Fibroblast of mammary gland (primary cell): ENCODE data around the gene DLG1.

Experiments
- DNase-seq: peaks from one replicate; pipeline ENCODE4 v3.0.0-alpha.2; 2010; ENCODE audit warnings: low read depth
- H3K4me3 ChIP-seq: 2 replicates; pipeline ENCODE4 v1.5.1; 2011; ENCODE audit warnings: low read depth, mild to moderate bottlenecking, low read length, moderate library complexity; ENCODE audit not compliant: control insufficient read depth
- TF ChIP-seq, protein P1 (sequence below): conservative IDR thresholded peaks from 2 replicates; pipeline ENCODE4 v1.5.1; 2011; ENCODE audit warnings: low read depth, low read length, inconsistent platforms; ENCODE audit not compliant: control insufficient read depth, insufficient read depth

The DLG1 gene

GRCh38 chr3:197293605-197294237 is 4.7 kb downstream of the DLG1 start:
- TF ChIP-seq, protein P1, sequence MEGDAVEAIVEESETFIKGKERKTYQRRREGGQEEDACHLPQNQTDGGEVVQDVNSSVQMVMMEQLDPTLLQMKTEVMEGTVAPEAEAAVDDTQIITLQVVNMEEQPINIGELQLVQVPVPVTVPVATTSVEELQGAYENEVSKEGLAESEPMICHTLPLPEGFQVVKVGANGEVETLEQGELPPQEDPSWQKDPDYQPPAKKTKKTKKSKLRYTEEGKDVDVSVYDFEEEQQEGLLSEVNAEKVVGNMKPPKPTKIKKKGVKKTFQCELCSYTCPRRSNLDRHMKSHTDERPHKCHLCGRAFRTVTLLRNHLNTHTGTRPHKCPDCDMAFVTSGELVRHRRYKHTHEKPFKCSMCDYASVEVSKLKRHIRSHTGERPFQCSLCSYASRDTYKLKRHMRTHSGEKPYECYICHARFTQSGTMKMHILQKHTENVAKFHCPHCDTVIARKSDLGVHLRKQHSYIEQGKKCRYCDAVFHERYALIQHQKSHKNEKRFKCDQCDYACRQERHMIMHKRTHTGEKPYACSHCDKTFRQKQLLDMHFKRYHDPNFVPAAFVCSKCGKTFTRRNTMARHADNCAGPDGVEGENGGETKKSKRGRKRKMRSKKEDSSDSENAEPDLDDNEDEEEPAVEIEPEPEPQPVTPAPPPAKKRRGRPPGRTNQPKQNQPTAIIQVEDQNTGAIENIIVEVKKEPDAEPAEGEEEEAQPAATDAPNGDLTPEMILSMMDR, result no peak
- H3K4me3 ChIP-seq, result no peak overlapping the region

GRCh38 chr3:197292648-197293047 is 5.8 kb downstream of the DLG1 start:
- no peak for DNase-seq
- TF ChIP-seq, protein P1, result no peak
- H3K4me3 ChIP-seq, result no peak overlapping the region

More at GRCh38 chr3:197293605-197294237, 4.7 kb downstream of the DLG1 start:
- DNase-seq, result no peak

DNA sequence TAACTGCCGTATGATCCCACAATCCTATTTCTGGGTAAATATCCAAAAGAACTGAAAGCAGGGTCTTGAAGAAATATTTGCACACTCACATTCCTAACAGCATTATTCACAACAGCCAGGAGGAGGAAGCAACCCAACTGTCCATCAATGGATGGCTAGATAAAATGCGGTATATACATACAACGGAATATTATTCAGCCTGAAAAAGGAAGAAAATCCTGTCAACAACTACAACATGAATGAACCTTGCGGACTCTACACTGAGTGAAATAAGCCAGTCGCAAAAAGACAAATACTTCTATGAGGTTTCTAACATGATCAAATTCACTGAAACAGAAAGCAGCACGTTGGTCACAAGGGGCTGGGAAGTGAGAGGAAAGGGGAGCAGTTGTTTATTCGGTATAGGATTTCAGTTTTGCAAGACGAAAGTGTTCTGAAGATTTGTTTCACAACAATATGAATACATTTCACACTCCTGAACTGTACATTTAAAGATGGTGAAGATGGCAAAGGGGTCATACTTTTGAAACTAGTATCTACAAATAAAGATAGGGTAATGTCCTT is 6.2 kb downstream of the DLG1 start:
- DNase-seq, result no peak
- TF ChIP-seq, protein P1, result no peak
- no peak overlapping the region for H3K4me3 ChIP-seq

GRCh38 chr3:197289726-197290125 is 8.7 kb downstream of the DLG1 start:
- TF ChIP-seq, protein P1, result no peak
- no peak for DNase-seq

DNA sequence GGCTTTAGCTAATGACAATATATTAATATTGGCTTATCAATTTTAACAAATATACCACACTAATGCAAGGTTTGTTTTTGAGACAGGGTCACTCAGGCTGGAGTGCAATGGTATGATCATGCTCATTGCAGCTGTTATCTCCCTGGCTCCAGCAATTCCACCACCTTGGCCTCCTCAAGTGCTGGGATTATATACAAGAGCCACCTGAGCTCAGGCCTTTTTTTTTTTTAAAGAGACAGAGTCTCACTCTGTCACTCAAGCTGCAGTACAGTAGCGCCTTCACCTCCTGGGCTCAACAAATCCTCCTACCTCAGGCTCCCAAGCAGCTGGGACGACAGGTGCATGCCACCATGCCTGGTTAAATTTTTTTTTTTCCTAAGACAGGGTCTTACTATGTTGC is 11.7 kb downstream of the DLG1 start:
- no peak for DNase-seq
- TF ChIP-seq, protein P1, result no peak

More at GRCh38 chr3:197289726-197290125, 8.7 kb downstream of the DLG1 start:
- no peak overlapping the region for H3K4me3 ChIP-seq

GRCh38 chr3:197285557-197285956 is 12.9 kb downstream of the DLG1 start:
- no peak overlapping the region for H3K4me3 ChIP-seq
- no peak for DNase-seq
- TF ChIP-seq, protein P1, result no peak

More for the DNA sequence above, 11.7 kb downstream of the DLG1 start:
- H3K4me3 ChIP-seq, result no peak overlapping the region
